Sigmoid colon (tissue), 7 donors: ENCODE results near the gene VPS13D. TPM values are rescaled to one million over a fixed set of nuclear protein-coding genes. Genes with fewer than 3 reads are reported as not detected.

Source experiments
- DNase-seq: peaks from one replicate; pipeline ENCODE4 v3.0.0-alpha.2; 2019
- H3K27ac ChIP-seq, 4 donors: fragments of 200-600 bp; sonication (generic); one replicate each; pipeline ENCODE4 v1.5.1; 2016 to 2019; ENCODE audit warnings: mild to moderate bottlenecking in 1 of 4
- H3K27me3 ChIP-seq, 3 donors: fragments of 200-600 bp; sonication (generic); one replicate each; pipeline ENCODE4 v1.5.1; 2019; ENCODE audit warnings: mild to moderate bottlenecking in 1 of 3
- H3K36me3 ChIP-seq, 4 donors: fragments of 200-600 bp; sonication (generic); one replicate each; pipeline ENCODE4 v1.5.1; 2016 to 2019
- H3K4me1 ChIP-seq, 4 donors: fragments of 200-600 bp; sonication (generic); one replicate each; pipeline ENCODE4 v1.5.1; 2017 to 2019
- H3K4me3 ChIP-seq, 4 donors: fragments of 200-600 bp; sonication (generic); one replicate each; pipeline ENCODE4 v1.5.1; 2017 to 2019; ENCODE audit warnings: mild to moderate bottlenecking in 2 of 4, moderate library complexity in 1 of 4
- H3K9me3 ChIP-seq, 4 donors: fragments of 200-600 bp in 3 of 4; sonication (generic) in 3 of 4; one replicate each; pipeline versions ENCODE4 v1.5.1 to v1.6.1; 2013 to 2019
- EP300 ChIP-seq, 4 donors: sonication (generic); formaldehyde crosslinking; IDR thresholded peaks; one replicate each; pipeline ENCODE4 v1.6.1; 2017; ENCODE audit warnings: antibody characterized with exemption in 4 of 4
- POLR2A ChIP-seq, 2 donors: fragments of 450-650 bp; IDR thresholded peaks; one replicate each; pipeline ENCODE4 v1.6.1; 2016; ENCODE audit warnings: antibody characterized with exemption in 2 of 2, mild to moderate bottlenecking in 2 of 2, moderate library complexity in 2 of 2
- POLR2AphosphoS5 ChIP-seq, 4 donors: sonication (generic); formaldehyde crosslinking; IDR thresholded peaks; one replicate each; pipeline ENCODE4 v1.6.1; 2017; ENCODE audit warnings: antibody characterized with exemption in 4 of 4
- WGBS, 2 donors: extraction: QIAGEN DNeasy Blood & Tissue Kit; methylation state at CpG; one replicate each; pipeline ENCODE4 v1.1.7; 2013; 5-methylcytosine and 5-hydroxymethylcytosine counted together
- intact Hi-C: fragments of 100-400 bp; cut with DNase I; formaldehyde crosslinking; loops from one replicate; pipeline ENCODE4 v1.15.1; 2023
- polyA plus RNA-seq, 3 donors: library from polyadenylated mRNA; stranded (reverse); fragments of 200-250 nt; gene quantifications; one replicate each; pipeline ENCODE4 v1.2.3, GENCODE V29; 2013
- total RNA-seq, 4 donors: library from RNA; depleted of rRNA; stranded (reverse); fragments of >200 nt; gene quantifications; one replicate each; pipeline ENCODE4 v1.1.0, GENCODE V29; 2016
- TF ChIP-seq, protein P1 (sequence below), 4 experiments: fragments of 450-650 bp in 3 of 4; fragments of 200-600 bp in 1 of 4; IDR thresholded peaks; one replicate each; pipeline ENCODE4 v1.5.1; 2016 to 2019; ENCODE audit warnings: antibody characterized with exemption in 4 of 4, mild to moderate bottlenecking in 3 of 4, moderate library complexity in 2 of 4
- donor health status: healthy with polysubstance abuse.
- donor health status: Bipolar disorder and iron deficiency.
- donor health status: healthy.

VPS13D gene
- total and polyA plus RNA-seq, 7 donors = 7.6 to 90.8 (median 49.7) TPM

DNA sequence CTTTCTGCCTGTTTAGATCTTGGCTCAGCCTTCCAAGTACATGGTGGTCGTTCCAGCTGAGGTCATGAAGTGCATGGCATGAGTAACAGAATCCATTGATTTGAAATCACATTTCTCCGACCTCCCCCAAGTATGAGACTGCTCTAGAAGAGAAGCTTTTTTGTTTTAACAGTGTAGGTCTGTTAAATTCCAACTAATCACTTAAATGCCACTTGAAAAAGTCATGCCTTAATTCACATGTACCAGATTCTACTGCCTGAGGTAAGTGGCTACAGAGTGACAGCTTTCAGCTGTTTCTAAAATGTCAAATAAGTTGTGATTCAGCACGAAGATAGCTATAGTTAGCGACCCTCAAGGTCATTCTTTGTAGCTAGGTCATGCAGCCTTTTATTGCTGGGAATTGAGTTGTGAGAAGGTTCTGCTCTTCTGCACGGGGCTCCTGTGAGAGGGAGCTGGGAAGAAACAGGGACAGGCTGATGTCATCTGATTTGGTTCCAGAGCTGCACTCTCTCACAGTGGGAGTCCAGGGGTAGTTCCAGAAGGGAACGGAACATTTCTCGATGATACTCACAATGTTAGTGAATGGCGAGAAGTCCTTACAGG, 112.7 kb downstream of the VPS13D start:
- peaks cover 3 to 61% (median 15%) of the 10 kb centered on the region in 4 donors for H3K36me3 ChIP-seq
- intact Hi-C loops = no loop called here
- no peaks in the 10 kb centered on the region for H3K9me3 ChIP-seq
- TF ChIP-seq EP300 (IDR thresholded peaks at IDR 0.05) (no peak), POLR2AphosphoS5 (IDR thresholded peaks at IDR 0.05) (no peak), POLR2A (IDR thresholded peaks at IDR 0.05) (no peak)
- TF ChIP-seq, protein P1, sequence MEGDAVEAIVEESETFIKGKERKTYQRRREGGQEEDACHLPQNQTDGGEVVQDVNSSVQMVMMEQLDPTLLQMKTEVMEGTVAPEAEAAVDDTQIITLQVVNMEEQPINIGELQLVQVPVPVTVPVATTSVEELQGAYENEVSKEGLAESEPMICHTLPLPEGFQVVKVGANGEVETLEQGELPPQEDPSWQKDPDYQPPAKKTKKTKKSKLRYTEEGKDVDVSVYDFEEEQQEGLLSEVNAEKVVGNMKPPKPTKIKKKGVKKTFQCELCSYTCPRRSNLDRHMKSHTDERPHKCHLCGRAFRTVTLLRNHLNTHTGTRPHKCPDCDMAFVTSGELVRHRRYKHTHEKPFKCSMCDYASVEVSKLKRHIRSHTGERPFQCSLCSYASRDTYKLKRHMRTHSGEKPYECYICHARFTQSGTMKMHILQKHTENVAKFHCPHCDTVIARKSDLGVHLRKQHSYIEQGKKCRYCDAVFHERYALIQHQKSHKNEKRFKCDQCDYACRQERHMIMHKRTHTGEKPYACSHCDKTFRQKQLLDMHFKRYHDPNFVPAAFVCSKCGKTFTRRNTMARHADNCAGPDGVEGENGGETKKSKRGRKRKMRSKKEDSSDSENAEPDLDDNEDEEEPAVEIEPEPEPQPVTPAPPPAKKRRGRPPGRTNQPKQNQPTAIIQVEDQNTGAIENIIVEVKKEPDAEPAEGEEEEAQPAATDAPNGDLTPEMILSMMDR (IDR thresholded peaks at IDR 0.05) = no peak
- peak overlapping the region in 2 of 4 donors; percentile 15 to 33 for H3K27ac ChIP-seq
- H3K4me1 ChIP-seq = peaks cover 0 to 37% (median 28%) of the 10 kb centered on the region in 4 donors
- no peaks in the 10 kb centered on the region for H3K27me3 ChIP-seq
- no peak for DNase-seq
- no peak overlapping the region for H3K4me3 ChIP-seq
- 75 to 83% methylated on average over 8 of the region's 8 CpGs for WGBS, 2 donors

DNA sequence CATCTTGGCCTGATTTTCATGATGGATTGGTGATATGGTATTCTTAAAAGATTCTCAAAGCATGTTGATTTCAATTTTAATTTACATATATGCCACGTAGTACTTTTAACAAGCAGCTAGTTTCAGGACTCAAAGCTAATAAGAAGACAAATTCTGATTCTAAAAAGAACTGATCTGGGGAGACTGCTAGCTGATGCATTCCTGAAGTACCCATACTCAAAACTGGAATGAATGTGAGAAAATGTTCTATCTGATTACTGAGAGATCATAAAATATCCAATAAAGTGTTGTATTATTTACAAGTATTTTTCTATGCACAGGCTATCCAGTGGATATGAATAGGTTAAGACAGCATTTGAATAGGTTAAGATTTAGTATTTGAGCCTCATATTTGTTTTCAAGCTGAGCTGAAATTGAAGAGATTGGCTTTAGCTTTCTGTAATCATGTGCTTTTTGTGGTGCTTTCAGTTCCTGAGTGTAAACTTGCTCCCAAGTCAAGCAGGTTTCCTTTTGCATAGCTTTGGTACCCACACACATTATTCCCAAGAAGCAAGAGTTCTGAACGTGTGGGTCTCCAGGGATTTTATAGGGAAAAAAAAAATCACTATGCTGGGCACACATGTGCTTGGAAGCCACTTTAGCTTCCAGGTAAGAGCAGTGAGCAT, 114.1 kb downstream of the VPS13D start:
- Histone ChIP-seq H3K27ac (peak overlapping the region; percentile 30 to 59 (median 55)), H3K36me3 (peaks cover 9 to 71% (median 20%) of the 10 kb centered on the region in 4 donors)
- no peak for DNase-seq

DNA sequence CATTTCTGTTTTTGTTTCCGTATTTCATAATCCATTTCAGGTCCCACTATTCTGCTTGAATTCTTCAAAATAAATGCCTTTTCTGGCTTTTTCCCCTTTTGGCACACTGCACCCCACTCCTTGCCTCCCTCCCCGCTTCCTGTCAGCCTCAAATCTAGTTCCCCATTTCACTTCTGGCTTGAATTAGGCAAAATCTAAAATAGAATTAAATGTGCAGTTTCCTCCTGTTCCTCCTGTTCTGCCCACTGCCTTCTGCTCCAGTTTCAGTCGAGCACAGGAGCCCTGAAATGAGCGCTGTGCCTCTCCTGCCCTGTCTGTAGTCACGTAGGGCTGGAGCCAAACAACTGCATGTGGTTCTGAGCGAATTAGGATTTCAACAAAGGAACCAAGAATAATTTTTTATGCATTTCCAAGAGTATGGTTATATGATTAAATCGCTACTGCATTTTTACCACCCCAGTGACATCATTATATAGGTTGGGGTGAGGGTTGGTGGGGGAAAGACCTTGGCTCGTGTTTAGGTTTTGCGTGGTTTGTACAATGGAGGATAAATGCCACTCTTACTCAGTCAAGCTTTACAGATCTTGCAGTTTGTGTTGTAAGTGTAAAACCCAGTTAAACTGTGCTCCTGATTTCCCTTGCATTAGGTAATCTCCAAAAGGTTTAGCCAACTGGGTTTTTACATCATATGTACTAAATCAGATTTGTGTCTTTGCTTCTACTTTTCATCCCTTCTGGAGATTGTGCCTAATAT, 114.9 kb downstream of the VPS13D start:
- peak; percentile 63 for DNase-seq
- no peak for TF ChIP-seq POLR2AphosphoS5 (IDR thresholded peaks at IDR 0.05)
- no peak for TF ChIP-seq EP300 (IDR thresholded peaks at IDR 0.05)
- TF ChIP-seq POLR2A (IDR thresholded peaks at IDR 0.05) = no peak
- TF ChIP-seq, protein P1 (IDR thresholded peaks at IDR 0.05) = no peak
- no peaks in the 10 kb centered on the region for H3K9me3 ChIP-seq
- 45 to 75% methylated on average over 9 of the region's 9 CpGs for WGBS, 2 donors
- H3K36me3 ChIP-seq = peaks cover 13 to 79% (median 28%) of the 10 kb centered on the region in 4 donors
- peaks cover 0 to 18% (median 13%) of the 10 kb centered on the region in 4 donors for H3K4me1 ChIP-seq
- intact Hi-C loops = no loop called here
- H3K27me3 ChIP-seq = no peaks in the 10 kb centered on the region
- peak overlapping the region; percentile 30 to 59 (median 55) for H3K27ac ChIP-seq
- H3K4me3 ChIP-seq = no peak overlapping the region

More for the DNA sequence above, 114.1 kb downstream of the VPS13D start:
- Histone ChIP-seq H3K4me1 (peaks cover 0 to 26% (median 21%) of the 10 kb centered on the region in 4 donors), H3K27me3 (no peaks in the 10 kb centered on the region), H3K9me3 (no peaks in the 10 kb centered on the region), H3K4me3 (no peak overlapping the region)
- TF ChIP-seq, protein P1 (IDR thresholded peaks at IDR 0.05) = no peak
- TF ChIP-seq POLR2A (IDR thresholded peaks at IDR 0.05) (no peak), EP300 (IDR thresholded peaks at IDR 0.05) (no peak), POLR2AphosphoS5 (IDR thresholded peaks at IDR 0.05) (no peak)
- intact Hi-C loops = no loop called here
- 59 to 72% methylated on average over 2 of the region's 2 CpGs for WGBS, 2 donors

DNA sequence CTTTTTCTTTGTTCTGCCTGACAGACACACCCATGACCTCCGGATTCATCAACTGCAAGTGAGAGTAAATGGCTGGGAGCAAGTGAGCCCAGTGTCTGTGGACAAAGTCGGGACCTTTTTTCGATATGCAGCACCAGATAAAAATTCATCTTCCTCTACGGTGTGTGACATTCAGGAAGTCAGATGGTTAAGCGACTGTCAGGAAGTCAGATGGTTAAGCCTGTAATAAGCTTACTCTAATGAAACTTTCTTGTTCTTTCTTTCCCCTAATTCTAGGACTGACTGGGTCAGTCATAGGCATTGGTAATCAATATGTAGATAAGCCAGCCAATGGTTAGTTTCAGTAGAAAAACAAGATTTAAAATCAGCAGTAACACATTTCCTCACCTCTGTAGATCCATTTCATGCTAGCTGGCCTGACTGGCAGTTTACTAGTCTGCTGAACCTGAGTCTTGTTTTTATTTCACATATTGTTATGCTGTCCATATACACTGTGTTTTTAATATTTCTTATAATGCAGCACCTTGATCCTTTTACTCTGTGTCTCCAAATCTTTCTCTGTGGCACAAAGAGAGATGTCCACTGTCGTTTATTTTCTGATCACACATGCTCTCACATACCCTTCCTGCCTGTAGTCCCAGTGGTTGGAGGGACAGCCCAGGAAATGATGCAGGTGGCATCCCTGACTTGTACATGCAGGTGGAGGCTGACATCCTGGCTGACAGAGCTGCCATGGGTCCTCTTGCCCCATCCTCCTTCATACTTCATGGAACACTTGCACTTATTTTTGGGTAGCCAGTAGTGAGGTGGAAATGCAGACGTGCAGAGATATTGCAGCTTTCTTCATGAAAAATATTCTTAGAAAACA, 115.8 kb downstream of the VPS13D start:
- TF ChIP-seq POLR2A (IDR thresholded peaks at IDR 0.05) (no peak), POLR2AphosphoS5 (IDR thresholded peaks at IDR 0.05) (no peak), EP300 (IDR thresholded peaks at IDR 0.05) (no peak)
- TF ChIP-seq, protein P1 (IDR thresholded peaks at IDR 0.05) = no peak
- no peak overlapping the region for H3K4me3 ChIP-seq
- intact Hi-C loops = no loop called here

More for the DNA sequence above, 115.8 kb downstream of the VPS13D start:
- 37 to 41% methylated on average over 7 of the region's 7 CpGs for WGBS, 2 donors
- H3K27me3 ChIP-seq = no peaks in the 10 kb centered on the region
- DNase-seq = no peak
- H3K9me3 ChIP-seq = no peaks in the 10 kb centered on the region
- H3K4me1 ChIP-seq = peaks cover 0 to 10% (median 5%) of the 10 kb centered on the region in 4 donors
- H3K27ac ChIP-seq = peak overlapping the region; percentile 30 to 59 (median 55)
- H3K36me3 ChIP-seq = peaks cover 17 to 87% (median 33%) of the 10 kb centered on the region in 4 donors
